ENCODE results near the gene TTC21A. TPM values are rescaled to one million over a fixed set of nuclear protein-coding genes. Genes with fewer than 3 reads are reported as not detected.

Gene TTC21A
- total RNA-seq, 1 donor from 2014 or later: 12.3 TPM

GRCh38 chr3:39086144-39086543 lies 21.3 kb upstream of the TTC21A start:
- DNase-seq (ENCODE audit: low spot score in 2 of 2, unreplicated experiment in 2 of 2): no peak
- H3K36me3 Mint-ChIP-seq: peaks cover 53% of the 10 kb centered on the region
- H3K9me3 Mint-ChIP-seq: no peaks in the 10 kb centered on the region
- no peaks in the 10 kb centered on the region for H3K27me3 Mint-ChIP-seq (ENCODE audit: low read depth)
- no peak overlapping the region for H3K4me3 Mint-ChIP-seq
- no peak overlapping the region for H3K27ac Mint-ChIP-seq
- no peak for TF ChIP-seq CTCF (IDR thresholded peaks at IDR 0.05; ENCODE audit: unreplicated experiment)
- no peaks in the 10 kb centered on the region for H3K4me1 Mint-ChIP-seq

DNA sequence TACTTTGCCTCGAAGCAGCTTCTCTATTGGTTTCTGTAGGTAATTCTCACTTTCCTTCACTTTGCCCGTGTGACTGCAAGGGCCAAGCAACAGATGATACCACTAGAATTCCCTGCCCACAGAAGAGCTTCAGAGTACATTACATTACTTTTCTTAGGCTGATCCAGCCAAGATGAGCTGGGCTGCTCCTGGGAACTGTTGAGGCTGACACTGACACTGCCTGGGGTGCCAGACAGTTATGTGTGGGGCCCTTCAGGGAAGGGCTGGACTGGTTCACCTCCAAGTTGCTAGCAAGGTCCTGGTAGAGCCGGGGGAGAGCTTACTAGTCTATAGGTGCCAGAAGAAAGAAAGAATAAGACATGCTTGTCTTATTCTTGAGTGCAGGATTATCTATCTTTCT lies 19.0 kb upstream of the TTC21A start:
- no peak for TF ChIP-seq CTCF (IDR thresholded peaks at IDR 0.05; ENCODE audit: unreplicated experiment)
- Mint-ChIP-seq H3K27ac (no peak overlapping the region), H3K4me3 (no peak overlapping the region), H3K27me3 (ENCODE audit: low read depth) (no peaks in the 10 kb centered on the region), H3K9me3 (no peaks in the 10 kb centered on the region), H3K36me3 (peaks cover 44% of the 10 kb centered on the region), H3K4me1 (no peaks in the 10 kb centered on the region)
- no peak for DNase-seq (ENCODE audit: low spot score in 2 of 2, unreplicated experiment in 2 of 2)

DNA sequence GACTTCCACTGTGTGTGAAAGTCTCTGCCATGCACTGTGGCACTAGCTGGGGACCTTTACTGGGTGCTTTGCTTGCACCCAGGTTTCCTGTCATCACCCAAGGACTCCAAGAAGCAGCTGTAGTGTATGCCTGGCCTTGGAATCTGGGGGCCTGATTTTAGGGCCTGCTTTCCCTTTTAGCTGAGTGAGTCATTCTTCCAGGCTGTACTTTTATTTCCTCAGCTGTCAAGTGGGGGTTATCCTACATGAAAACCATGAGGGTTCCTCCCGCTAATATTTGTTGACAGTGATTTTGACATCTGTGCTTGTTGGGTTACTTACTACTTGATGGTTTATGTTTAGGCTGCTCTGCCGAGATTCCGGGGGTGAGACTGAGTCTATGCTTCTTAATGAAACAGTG lies 18.6 kb upstream of the TTC21A start:
- Mint-ChIP-seq H3K4me3 (no peak overlapping the region), H3K4me1 (no peaks in the 10 kb centered on the region)

GRCh38 chr3:39090922-39091321 lies 16.6 kb upstream of the TTC21A start:
- no peak for TF ChIP-seq CTCF (IDR thresholded peaks at IDR 0.05; ENCODE audit: unreplicated experiment)
- peaks cover 54% of the 10 kb centered on the region for H3K36me3 Mint-ChIP-seq
- no peaks in the 10 kb centered on the region for H3K9me3 Mint-ChIP-seq
- DNase-seq (ENCODE audit: low spot score in 2 of 2, unreplicated experiment in 2 of 2): no peak
- no peaks in the 10 kb centered on the region for H3K4me1 Mint-ChIP-seq
- no peaks in the 10 kb centered on the region for H3K27me3 Mint-ChIP-seq (ENCODE audit: low read depth)
- H3K27ac Mint-ChIP-seq: no peak overlapping the region
- H3K4me3 Mint-ChIP-seq: no peak overlapping the region

More for the DNA sequence above, 18.6 kb upstream of the TTC21A start:
- Mint-ChIP-seq H3K27me3 (ENCODE audit: low read depth) (no peaks in the 10 kb centered on the region), H3K9me3 (no peaks in the 10 kb centered on the region), H3K36me3 (peaks cover 46% of the 10 kb centered on the region), H3K27ac (no peak overlapping the region)
- TF ChIP-seq CTCF (IDR thresholded peaks at IDR 0.05; ENCODE audit: unreplicated experiment): no peak
- DNase-seq (ENCODE audit: low spot score in 2 of 2, unreplicated experiment in 2 of 2): no peak

GRCh38 chr3:39094851-39095677 lies 12.4 kb upstream of the TTC21A start:
- TF ChIP-seq CTCF (IDR thresholded peaks at IDR 0.05; ENCODE audit: unreplicated experiment): no peak
- no peak for DNase-seq (ENCODE audit: low spot score in 2 of 2, unreplicated experiment in 2 of 2)
- Mint-ChIP-seq H3K27ac (no peak overlapping the region), H3K4me3 (no peak overlapping the region), H3K4me1 (peaks cover 7% of the 10 kb centered on the region), H3K9me3 (no peaks in the 10 kb centered on the region), H3K27me3 (ENCODE audit: low read depth) (no peaks in the 10 kb centered on the region), H3K36me3 (peaks cover 31% of the 10 kb centered on the region)
